WTC11 (cell line): ENCODE measurements around the gene LIN7B. TPM values are rescaled to one million over a fixed set of nuclear protein-coding genes. Genes with fewer than 3 reads are reported as not detected.
A peak's percentile ranks its signal among the peaks of the same experiment; 100 is the strongest.

Experiments
- AR ChIP-seq: fragments of 250-450 bp; sonication (Bioruptor Pico); IDR thresholded peaks from 2 replicates; pipeline ENCODE4 v1.9.0; 2021; ENCODE audit warnings: mild to moderate bottlenecking
- ATF3 ChIP-seq: sonication (generic); formaldehyde crosslinking; conservative IDR thresholded peaks from 2 replicates; pipeline ENCODE4 v1.8.1; 2022; ENCODE audit warnings: mild to moderate bottlenecking, missing genetic modification reagents
- ATF6 ChIP-seq: sonication (generic); formaldehyde crosslinking; IDR thresholded peaks from 2 replicates; pipeline ENCODE4 v1.8.1; 2023; ENCODE audit warnings: mild to moderate bottlenecking, missing genetic modification reagents
- E2F4 ChIP-seq: sonication (generic); formaldehyde crosslinking; IDR thresholded peaks from 2 replicates; pipeline ENCODE4 v1.8.1; 2022; ENCODE audit warnings: low read depth, mild to moderate bottlenecking, moderate library complexity, missing genetic modification reagents, borderline replicate concordance
- JAZF1 ChIP-seq: fragments of 250-450 bp; sonication (Bioruptor Pico); IDR thresholded peaks from 2 replicates; pipeline ENCODE4 v1.9.0; 2021; ENCODE audit warnings: moderate library complexity, mild to moderate bottlenecking, inconsistent platforms
- JUN ChIP-seq: sonication (generic); formaldehyde crosslinking; IDR thresholded peaks from 2 replicates; pipeline ENCODE4 v1.8.0; 2023; ENCODE audit warnings: mild to moderate bottlenecking, missing genetic modification reagents
- MAX ChIP-seq: sonication (generic); formaldehyde crosslinking; IDR thresholded peaks from 2 replicates; pipeline ENCODE4 v1.8.0; 2022; ENCODE audit warnings: mild to moderate bottlenecking, missing genetic modification reagents
- OVOL2 ChIP-seq: fragments of 250-450 bp; sonication (Bioruptor Pico); IDR thresholded peaks from 2 replicates; pipeline ENCODE4 v1.9.0; 2021; ENCODE audit warnings: mild to moderate bottlenecking, borderline replicate concordance
- SOX15 ChIP-seq: fragments of 250-450 bp; sonication (Bioruptor Pico); IDR thresholded peaks from 2 replicates; pipeline ENCODE4 v1.9.0; 2021; ENCODE audit warnings: mild to moderate bottlenecking
- SP1 ChIP-seq: sonication (generic); formaldehyde crosslinking; conservative IDR thresholded peaks from 2 replicates; pipeline ENCODE4 v1.8.1; 2022; ENCODE audit warnings: missing genetic modification reagents
- STAT6 ChIP-seq: sonication (generic); formaldehyde crosslinking; conservative IDR thresholded peaks from 2 replicates; pipeline ENCODE4 v1.8.1; 2023; ENCODE audit warnings: mild to moderate bottlenecking, low read depth, missing genetic modification reagents, moderate library complexity
- USF2 ChIP-seq: sonication (generic); formaldehyde crosslinking; IDR thresholded peaks from 2 replicates; pipeline ENCODE4 v1.8.1; 2023; ENCODE audit warnings: mild to moderate bottlenecking, missing genetic modification reagents, moderate library complexity
- ZBTB21 ChIP-seq: sonication (generic); formaldehyde crosslinking; IDR thresholded peaks from 2 replicates; pipeline ENCODE4 v1.8.1; 2023; ENCODE audit warnings: mild to moderate bottlenecking, missing genetic modification reagents, borderline replicate concordance
- total RNA-seq: library from RNA; stranded (reverse); gene quantifications from 3 replicates; pipeline ENCODE4 v1.2.3, GENCODE V29; 2021
- TF ChIP-seq, protein P1 (sequence below): fragments of 250-450 bp; sonication (Bioruptor Pico); IDR thresholded peaks from 2 replicates; pipeline ENCODE4 v1.9.0; 2021; ENCODE audit warnings: mild to moderate bottlenecking, borderline replicate concordance
- TF ChIP-seq, protein P2 (sequence below): fragments of 200-600 bp; IDR thresholded peaks from 2 replicates; pipeline ENCODE4 v1.8.0; 2022; ENCODE audit warnings: antibody characterized with exemption
- TF ChIP-seq, protein P3 (sequence below): sonication (generic); formaldehyde crosslinking; IDR thresholded peaks from 2 replicates; pipeline ENCODE4 v1.8.0; 2022; ENCODE audit warnings: mild to moderate bottlenecking, missing genetic modification reagents

LIN7B gene
- total RNA-seq, 1 experiment from 2014 or later, result 5.1 TPM

DNA sequence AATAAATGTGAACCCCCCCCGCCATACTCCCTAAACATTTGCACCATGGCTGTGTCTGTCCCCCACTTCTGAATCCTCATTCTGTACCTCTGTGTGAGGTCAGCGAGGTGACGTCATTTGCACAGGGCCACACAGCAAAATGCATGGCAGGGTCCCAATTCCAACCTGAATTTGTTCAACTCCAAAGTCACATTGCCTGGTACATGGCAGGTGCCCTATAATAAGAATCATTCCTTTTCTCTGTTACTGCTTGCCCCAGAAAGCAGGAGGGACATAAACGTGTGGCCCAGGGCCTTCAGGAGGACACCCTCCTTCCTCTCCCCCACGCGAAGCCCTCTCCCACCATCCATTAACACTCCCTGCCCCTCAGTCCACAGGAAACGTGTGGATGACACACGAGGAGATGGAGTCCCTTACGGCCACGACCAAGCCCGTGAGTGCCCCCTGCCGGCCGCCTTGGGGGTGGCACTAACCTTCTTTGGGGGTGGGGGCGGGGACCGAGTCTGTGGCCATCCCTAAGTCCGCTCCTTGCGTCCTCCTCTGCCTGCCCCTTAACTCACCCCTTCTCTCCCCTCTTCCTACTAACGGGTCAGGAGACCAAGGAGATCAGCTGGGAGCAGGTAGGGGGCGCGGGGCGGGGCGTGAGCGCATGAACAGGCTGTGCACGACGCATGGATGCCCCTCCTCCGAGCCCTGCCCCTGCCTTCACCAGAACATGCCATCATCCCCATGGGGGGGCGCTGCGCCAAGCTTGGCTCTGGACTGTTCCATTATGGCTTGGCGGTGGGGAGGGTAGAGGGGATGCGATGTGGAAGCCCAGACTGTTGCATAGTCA is 31.6 kb downstream of the LIN7B start (continued):
- TF ChIP-seq, protein P1, sequence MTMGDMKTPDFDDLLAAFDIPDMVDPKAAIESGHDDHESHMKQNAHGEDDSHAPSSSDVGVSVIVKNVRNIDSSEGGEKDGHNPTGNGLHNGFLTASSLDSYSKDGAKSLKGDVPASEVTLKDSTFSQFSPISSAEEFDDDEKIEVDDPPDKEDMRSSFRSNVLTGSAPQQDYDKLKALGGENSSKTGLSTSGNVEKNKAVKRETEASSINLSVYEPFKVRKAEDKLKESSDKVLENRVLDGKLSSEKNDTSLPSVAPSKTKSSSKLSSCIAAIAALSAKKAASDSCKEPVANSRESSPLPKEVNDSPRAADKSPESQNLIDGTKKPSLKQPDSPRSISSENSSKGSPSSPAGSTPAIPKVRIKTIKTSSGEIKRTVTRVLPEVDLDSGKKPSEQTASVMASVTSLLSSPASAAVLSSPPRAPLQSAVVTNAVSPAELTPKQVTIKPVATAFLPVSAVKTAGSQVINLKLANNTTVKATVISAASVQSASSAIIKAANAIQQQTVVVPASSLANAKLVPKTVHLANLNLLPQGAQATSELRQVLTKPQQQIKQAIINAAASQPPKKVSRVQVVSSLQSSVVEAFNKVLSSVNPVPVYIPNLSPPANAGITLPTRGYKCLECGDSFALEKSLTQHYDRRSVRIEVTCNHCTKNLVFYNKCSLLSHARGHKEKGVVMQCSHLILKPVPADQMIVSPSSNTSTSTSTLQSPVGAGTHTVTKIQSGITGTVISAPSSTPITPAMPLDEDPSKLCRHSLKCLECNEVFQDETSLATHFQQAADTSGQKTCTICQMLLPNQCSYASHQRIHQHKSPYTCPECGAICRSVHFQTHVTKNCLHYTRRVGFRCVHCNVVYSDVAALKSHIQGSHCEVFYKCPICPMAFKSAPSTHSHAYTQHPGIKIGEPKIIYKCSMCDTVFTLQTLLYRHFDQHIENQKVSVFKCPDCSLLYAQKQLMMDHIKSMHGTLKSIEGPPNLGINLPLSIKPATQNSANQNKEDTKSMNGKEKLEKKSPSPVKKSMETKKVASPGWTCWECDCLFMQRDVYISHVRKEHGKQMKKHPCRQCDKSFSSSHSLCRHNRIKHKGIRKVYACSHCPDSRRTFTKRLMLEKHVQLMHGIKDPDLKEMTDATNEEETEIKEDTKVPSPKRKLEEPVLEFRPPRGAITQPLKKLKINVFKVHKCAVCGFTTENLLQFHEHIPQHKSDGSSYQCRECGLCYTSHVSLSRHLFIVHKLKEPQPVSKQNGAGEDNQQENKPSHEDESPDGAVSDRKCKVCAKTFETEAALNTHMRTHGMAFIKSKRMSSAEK (CRISPR knock-in tag), result no peak
- TF ChIP-seq SP1 (CRISPR knock-in tag) (peak; percentile 76; the same call in 1 of the 2 replicates), STAT6 (no peak), USF2 (CRISPR knock-in tag) (peak; percentile 48), AR (no peak), E2F4 (CRISPR knock-in tag) (no peak), MAX (no peak; the same call in 1 of the 2 replicates), ZBTB21 (CRISPR knock-in tag) (peak; percentile 42; the same call in 1 of the 2 replicates), OVOL2 (no peak), SOX15 (no peak), JUN (CRISPR knock-in tag) (no peak), JAZF1 (CRISPR knock-in tag) (no peak), ATF6 (CRISPR knock-in tag) (no peak), ATF3 (CRISPR knock-in tag) (no peak)
- TF ChIP-seq, protein P2, sequence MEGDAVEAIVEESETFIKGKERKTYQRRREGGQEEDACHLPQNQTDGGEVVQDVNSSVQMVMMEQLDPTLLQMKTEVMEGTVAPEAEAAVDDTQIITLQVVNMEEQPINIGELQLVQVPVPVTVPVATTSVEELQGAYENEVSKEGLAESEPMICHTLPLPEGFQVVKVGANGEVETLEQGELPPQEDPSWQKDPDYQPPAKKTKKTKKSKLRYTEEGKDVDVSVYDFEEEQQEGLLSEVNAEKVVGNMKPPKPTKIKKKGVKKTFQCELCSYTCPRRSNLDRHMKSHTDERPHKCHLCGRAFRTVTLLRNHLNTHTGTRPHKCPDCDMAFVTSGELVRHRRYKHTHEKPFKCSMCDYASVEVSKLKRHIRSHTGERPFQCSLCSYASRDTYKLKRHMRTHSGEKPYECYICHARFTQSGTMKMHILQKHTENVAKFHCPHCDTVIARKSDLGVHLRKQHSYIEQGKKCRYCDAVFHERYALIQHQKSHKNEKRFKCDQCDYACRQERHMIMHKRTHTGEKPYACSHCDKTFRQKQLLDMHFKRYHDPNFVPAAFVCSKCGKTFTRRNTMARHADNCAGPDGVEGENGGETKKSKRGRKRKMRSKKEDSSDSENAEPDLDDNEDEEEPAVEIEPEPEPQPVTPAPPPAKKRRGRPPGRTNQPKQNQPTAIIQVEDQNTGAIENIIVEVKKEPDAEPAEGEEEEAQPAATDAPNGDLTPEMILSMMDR, result peak; percentile 95
- TF ChIP-seq, protein P3, sequence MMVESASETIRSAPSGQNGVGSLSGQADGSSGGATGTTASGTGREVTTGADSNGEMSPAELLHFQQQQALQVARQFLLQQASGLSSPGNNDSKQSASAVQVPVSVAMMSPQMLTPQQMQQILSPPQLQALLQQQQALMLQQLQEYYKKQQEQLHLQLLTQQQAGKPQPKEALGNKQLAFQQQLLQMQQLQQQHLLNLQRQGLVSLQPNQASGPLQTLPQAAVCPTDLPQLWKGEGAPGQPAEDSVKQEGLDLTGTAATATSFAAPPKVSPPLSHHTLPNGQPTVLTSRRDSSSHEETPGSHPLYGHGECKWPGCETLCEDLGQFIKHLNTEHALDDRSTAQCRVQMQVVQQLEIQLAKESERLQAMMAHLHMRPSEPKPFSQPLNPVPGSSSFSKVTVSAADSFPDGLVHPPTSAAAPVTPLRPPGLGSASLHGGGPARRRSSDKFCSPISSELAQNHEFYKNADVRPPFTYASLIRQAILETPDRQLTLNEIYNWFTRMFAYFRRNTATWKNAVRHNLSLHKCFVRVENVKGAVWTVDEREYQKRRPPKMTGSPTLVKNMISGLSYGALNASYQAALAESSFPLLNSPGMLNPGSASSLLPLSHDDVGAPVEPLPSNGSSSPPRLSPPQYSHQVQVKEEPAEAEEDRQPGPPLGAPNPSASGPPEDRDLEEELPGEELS (CRISPR knock-in tag), result no peak; the same call in 1 of the 2 replicates
